Mammary epithelial cell (primary cell): ENCODE results near the gene TMEM178A.

Experiments
- EZH2 ChIP-seq: IDR thresholded peaks from 2 replicates; pipeline ENCODE4 v1.6.1; 2012; ENCODE audit warnings: low read length, inconsistent platforms, borderline replicate concordance
- TF ChIP-seq, protein P1 (sequence below), 2 donors: IDR thresholded peaks in 1 of 2; conservative IDR thresholded peaks in 1 of 2; 2 replicates each; pipeline ENCODE4 v1.5.1; 2011 to 2012; ENCODE audit warnings: inconsistent platforms in 2 of 2, low read length in 2 of 2, mild to moderate bottlenecking in 2 of 2, control low read depth in 1 of 2, low read depth in 1 of 2; ENCODE audit not compliant: insufficient read depth in 1 of 2; ENCODE audit errors: extremely low read depth in 1 of 2

DNA sequence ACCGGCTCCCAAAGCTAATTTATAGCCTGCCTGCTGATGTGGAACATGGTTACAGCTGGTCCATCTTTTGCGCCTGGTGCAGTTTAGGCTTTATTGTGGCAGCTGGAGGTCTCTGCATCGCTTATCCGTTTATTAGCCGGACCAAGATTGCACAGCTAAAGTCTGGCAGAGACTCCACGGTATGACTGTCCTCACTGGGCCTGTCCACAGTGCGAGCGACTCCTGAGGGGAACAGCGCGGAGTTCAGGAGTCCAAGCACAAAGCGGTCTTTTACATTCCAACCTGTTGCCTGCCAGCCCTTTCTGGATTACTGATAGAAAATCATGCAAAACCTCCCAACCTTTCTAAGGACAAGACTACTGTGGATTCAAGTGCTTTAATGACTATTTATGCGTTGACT lies 51.4 kb downstream of the TMEM178A start:
- TF ChIP-seq, protein P1, sequence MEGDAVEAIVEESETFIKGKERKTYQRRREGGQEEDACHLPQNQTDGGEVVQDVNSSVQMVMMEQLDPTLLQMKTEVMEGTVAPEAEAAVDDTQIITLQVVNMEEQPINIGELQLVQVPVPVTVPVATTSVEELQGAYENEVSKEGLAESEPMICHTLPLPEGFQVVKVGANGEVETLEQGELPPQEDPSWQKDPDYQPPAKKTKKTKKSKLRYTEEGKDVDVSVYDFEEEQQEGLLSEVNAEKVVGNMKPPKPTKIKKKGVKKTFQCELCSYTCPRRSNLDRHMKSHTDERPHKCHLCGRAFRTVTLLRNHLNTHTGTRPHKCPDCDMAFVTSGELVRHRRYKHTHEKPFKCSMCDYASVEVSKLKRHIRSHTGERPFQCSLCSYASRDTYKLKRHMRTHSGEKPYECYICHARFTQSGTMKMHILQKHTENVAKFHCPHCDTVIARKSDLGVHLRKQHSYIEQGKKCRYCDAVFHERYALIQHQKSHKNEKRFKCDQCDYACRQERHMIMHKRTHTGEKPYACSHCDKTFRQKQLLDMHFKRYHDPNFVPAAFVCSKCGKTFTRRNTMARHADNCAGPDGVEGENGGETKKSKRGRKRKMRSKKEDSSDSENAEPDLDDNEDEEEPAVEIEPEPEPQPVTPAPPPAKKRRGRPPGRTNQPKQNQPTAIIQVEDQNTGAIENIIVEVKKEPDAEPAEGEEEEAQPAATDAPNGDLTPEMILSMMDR (conservative IDR thresholded peaks at IDR 0.05 in 1 of 2, IDR thresholded peaks at IDR 0.05 in 1 of 2; ENCODE audit: extremely low read depth in 1 of 2, insufficient read depth in 1 of 2, low read depth in 1 of 2, low read length in 2 of 2): no peak
- no peak for TF ChIP-seq EZH2
